Measurements from ENCODE around the gene LRRC32. TPM values are rescaled to one million over a fixed set of nuclear protein-coding genes. Genes with fewer than 3 reads are reported as not detected.

The LRRC32 gene
- total and polyA plus RNA-seq, 2 of the 4 experiments (the other 2 are of a cell fraction) = 5.2 to 13.7 TPM

GRCh38 chr11:76680518-76681425, 10.2 kb upstream of the LRRC32 start:
- 7% methylated on average over 5 of the region's 22 CpGs; no CpG with 5 or more reads in 1 of the 2 experiments for WGBS, 2 experiments (ENCODE audit: extremely low coverage in 2 of 2, insufficient read length in 1 of 2)
- TF ChIP-seq FOS (IDR thresholded peaks at IDR 0.05; ENCODE audit: low read depth, low read length) = no peak
- peak; percentile 85 for TF ChIP-seq CTCF (conservative IDR thresholded peaks at IDR 0.05; ENCODE audit: low read depth, low read length)
- TF ChIP-seq ELK1 (IDR thresholded peaks at IDR 0.05; ENCODE audit: borderline replicate concordance, low read depth, low read length) = no peak
- peak; percentile 86 for TF ChIP-seq SMC3 (IDR thresholded peaks at IDR 0.05; ENCODE audit: low read depth, low read length)
- no peak for TF ChIP-seq CHD1 (IDR thresholded peaks at IDR 0.05; ENCODE audit: low read depth, low read length)
- TF ChIP-seq MAZ (IDR thresholded peaks at IDR 0.05; ENCODE audit: borderline replicate concordance, low read depth, low read length) = 0 out of 2 replicates have a peak, but pooled peaks have one; percentile 34
- TF ChIP-seq RAD21 (IDR thresholded peaks at IDR 0.05; ENCODE audit: low read length) = peak; percentile 90
- no peak for TF ChIP-seq NFE2L2 (IDR thresholded peaks at IDR 0.05; ENCODE audit: low read depth, low read length)
- TF ChIP-seq MAFK (IDR thresholded peaks at IDR 0.05; ENCODE audit: low read depth, low read length) = no peak
- TF ChIP-seq CEBPB (IDR thresholded peaks at IDR 0.05; ENCODE audit: low read depth, low read length) = no peak
- no peak for TF ChIP-seq USF2 (IDR thresholded peaks at IDR 0.05; ENCODE audit: low read depth, low read length)
- TF ChIP-seq POLR2A (IDR thresholded peaks at IDR 0.05; ENCODE audit: low read depth, low read length) = 0 out of 2 replicates have a peak, but pooled peaks have one; percentile 33
- TF ChIP-seq MXI1 (IDR thresholded peaks at IDR 0.05; ENCODE audit: borderline replicate concordance, low read depth, low read length) = no peak

More at GRCh38 chr11:76680518-76681425, 10.2 kb upstream of the LRRC32 start:
- Histone ChIP-seq H3K4me2 (ENCODE audit: low read depth, low read length) (0 out of 2 replicates have a peak overlapping the region, but pooled peaks have one; percentile 21), H3K79me1 (ENCODE audit: low read depth in 1 of 2, low read length in 2 of 2) (no peaks in the 10 kb centered on the region), H2AFZ (replicated peaks; ENCODE audit: low read length, poor library complexity) (peak overlapping the region; percentile 85), H3K9me3 (ENCODE audit: control insufficient read depth, insufficient read depth, low read length) (peaks cover 7% of the 10 kb centered on the region), H2BK20ac (ENCODE audit: low read depth, low read length) (no peak overlapping the region), H4K91ac (ENCODE audit: insufficient read depth, low read depth, low read length) (no peak overlapping the region), H3K36me3 (ENCODE audit: control insufficient read depth, insufficient read depth, low read length) (no peaks in the 10 kb centered on the region), H3K4ac (ENCODE audit: low read depth, low read length) (no peak overlapping the region), H4K20me1 (ENCODE audit: insufficient read depth, low read length) (no peaks in the 10 kb centered on the region), H2BK120ac (ENCODE audit: low read depth, low read length) (peak overlapping the region; percentile 40; the same call in 1 of the 2 replicates), H3K18ac (ENCODE audit: low read depth, low read length) (no peak overlapping the region), H3K27ac (ENCODE audit: insufficient read depth, low read length) (no peak overlapping the region), H2AK9ac (replicated peaks; ENCODE audit: low read depth, low read length, poor library complexity) (peak overlapping the region; percentile 79), H3K4me3 (ENCODE audit: insufficient read depth, low read depth, low read length) (no peak overlapping the region), H3K27me3 (ENCODE audit: control insufficient read depth, insufficient read depth, low read length) (peaks cover 13% of the 10 kb centered on the region; the same call in 1 of the 2 replicates), H3K56ac (ENCODE audit: extremely low read depth, insufficient read depth, low read length) (no peak overlapping the region), H3K9ac (ENCODE audit: low read depth, low read length) (no peak overlapping the region), H4K8ac (ENCODE audit: low read depth in 2 of 2, low read length in 2 of 2) (no peak overlapping the region; a peak in 1 of 4 replicates), H3K14ac (replicated peaks; ENCODE audit: low read depth, low read length) (no peak overlapping the region), H4K5ac (ENCODE audit: low read depth, low read length) (no peak overlapping the region), H3K4me1 (ENCODE audit: control insufficient read depth, insufficient read depth, low read length) (peaks cover 4% of the 10 kb centered on the region), H2AK5ac (ENCODE audit: low read depth, low read length) (no peak overlapping the region; the same call in 1 of the 2 replicates), H3K23ac (ENCODE audit: low read depth, low read length) (no peak overlapping the region), H2BK5ac (ENCODE audit: low read depth, low read length, poor library complexity, severe bottlenecking) (no peak overlapping the region), H3K9me1 (ENCODE audit: insufficient read depth, low read length) (no peaks in the 10 kb centered on the region), H2BK15ac (ENCODE audit: low read depth, low read length) (no peak overlapping the region)
- dilution Hi-C loops (cut with HindIII; ENCODE audit: low sequenced_read_pairs, unreplicated experiment) = no loop called here
- ChIA-PET POLR2A (ENCODE audit: unreplicated experiment) (no interaction called here), CTCF (interaction anchor here (1.1 to 1.5 kb wide), 4 partner anchors 8 to 154 kb away, joined by 3 to 13 read pairs (median 5); no protein-coding TSS in a partner anchor)
- in situ Hi-C loops (cut with MboI; ENCODE audit: low sequenced_read_pairs) = loop anchor here (10.0 kb wide), 1 partner anchor 466 kb away; no protein-coding TSS in a partner anchor
- ATAC-seq (ENCODE audit: low read depth) (peak; percentile 92), DNase-seq (peak; percentile 66)
- intact Hi-C loops (cut with micrococcal nuclease) = loop anchor here (1.0 to 10.0 kb wide), 3 partner anchors 82 to 476 kb away; partner anchors contain the start of gene WNT11
- BruUV-seq (replicated peaks) = no TSS peak

All from IMR-90 (cell line).